GM19324 (cell line): ENCODE measurements around the gene WDFY3.

Source experiments
- ATAC-seq: cut with Tn5 transposase; IDR thresholded peaks from one replicate; pipeline ENCODE4 v1.9.1; 2021; ENCODE audit warnings: mild to moderate bottlenecking, moderate library complexity; ENCODE audit not compliant: unreplicated experiment, low FRiP score

WDFY3 gene

DNA sequence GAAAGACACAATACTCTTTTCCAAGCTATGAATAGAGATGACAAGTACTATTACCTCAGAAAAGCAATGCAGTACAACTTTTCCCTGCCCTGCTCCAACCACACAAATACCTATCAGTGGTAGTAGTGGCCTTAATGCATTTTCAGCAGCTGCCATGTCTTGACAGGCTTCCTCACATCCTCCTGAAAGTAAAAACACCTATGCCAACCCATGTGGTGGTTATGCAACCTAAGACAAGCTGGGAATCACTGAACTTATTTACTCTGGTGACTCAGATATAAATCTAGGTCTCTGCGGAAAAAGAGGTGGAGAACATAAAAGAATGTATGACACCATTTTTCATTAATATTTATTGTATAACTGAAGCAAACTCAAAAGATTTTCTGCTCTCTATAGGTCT lies 14.5 kb downstream of the WDFY3 start:
- ATAC-seq: no peak

DNA sequence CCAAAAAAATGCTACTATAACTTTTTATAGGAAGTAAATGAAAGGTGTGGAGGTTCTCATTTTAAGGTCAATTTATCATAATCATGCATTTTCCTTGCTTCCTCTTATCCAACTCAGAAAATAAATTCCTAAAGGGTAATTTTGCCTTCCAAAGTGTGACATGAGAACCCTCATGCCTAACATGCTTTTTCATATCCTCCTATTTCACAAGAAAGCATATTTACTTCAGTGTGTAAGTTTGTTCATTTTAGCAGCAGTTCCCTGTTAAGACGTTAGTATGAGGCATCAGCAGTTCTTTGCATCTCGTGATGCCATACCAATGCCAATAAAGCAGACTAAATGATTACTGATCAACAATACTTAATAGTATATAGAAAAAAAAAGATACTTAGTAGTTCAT lies 18.4 kb downstream of the WDFY3 start:
- ATAC-seq: no peak

DNA sequence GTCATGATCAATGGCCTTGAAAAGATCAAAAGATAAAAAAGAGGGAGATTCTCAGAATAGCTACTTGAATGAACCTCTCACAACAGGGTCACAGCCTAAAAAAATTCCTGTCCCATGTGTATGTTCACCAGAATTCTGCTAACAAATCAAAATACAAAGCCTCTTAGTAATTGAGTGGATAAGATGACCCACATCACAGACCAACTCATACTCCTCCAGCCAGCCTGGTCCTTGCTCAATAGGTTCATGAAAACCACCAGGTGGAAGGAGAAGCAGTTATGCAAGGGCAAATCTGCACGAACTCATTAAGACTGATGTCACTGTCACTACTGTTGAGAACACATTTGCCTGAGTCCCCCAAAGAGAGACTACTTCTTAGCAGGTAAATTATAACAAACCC lies 21.5 kb downstream of the WDFY3 start:
- ATAC-seq: no peak

DNA sequence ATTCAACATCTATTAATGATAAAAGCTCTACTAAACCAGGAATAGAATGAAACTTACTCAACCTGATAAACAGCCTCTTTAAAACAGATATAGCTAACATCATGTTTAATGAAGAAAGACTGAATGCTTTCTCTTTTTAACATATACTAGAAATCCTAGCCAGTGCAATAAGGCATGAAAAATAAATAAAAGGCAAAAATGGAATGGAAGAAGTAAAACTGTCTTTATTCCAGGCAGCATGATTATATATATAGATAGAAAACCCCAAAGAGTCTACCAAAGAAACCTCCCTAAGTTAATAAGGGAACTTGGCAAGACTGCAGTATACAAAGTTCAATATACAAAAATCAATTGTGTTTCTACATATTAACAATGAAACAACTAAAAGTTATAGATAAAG lies 25.5 kb downstream of the WDFY3 start:
- ATAC-seq: no peak

DNA sequence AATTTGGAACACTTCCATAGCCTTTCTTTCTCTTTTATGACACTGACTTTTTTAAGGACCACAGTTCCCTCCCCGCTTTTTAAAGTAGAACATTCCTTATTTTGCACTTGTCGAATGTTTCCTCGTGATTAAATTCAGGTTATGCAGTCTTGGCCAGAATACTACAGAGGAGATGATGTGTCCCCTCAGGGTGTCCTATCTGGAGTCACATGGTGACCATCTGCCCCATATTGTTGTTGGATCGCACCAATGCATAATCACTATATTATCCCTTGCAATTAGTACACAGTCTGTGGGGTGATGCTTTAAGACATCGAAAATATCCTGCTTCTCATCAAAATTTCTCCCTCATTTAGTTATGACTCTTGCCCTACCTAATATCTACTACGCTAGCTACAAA lies 27.4 kb downstream of the WDFY3 start:
- ATAC-seq: no peak

DNA sequence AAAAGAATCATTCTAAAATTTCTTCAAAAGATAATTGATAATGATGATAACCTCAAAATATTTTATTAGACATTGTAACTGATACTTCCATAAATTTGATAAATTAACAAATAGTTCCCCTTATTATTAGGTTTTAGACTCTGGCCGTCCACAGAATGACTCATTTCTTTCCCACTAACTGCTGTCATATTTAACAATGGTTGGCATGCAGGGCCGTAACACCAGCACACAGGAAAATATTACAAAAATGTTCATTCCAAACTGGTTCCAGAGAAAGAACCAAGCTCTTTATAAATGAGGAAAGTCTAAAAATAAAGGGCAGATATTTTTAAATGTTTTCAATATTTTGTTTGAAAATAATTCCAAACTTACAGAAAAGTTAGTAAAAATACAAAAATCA lies 28.2 kb downstream of the WDFY3 start:
- no peak for ATAC-seq

DNA sequence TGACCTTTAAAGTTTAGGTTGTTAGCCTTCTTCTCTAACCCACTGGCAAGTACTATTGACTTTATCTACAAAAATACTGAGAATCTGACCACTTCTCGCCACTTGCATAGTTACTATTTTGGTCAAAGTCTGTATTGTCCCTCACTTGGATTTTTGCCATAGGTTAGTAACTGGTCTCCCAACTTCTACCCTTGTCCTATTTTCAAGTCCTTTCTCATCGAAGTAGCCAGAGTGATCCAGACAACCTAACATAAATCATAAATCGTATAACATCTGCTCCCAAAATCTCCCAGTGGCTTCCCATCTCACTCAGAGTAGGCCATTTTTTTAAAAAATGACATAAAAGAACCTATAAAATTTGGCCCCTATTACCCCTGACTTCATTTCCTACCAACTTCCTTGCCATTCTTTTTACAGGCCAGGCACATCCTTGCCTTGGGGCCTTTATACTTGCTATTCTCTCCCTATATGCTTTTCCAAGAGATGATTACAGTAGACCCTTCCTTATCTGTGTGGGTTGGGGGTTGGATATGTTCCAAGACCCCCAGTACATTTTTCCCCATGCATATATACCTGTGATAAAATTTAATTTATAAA lies 29.0 kb downstream of the WDFY3 start:
- no peak for ATAC-seq

DNA sequence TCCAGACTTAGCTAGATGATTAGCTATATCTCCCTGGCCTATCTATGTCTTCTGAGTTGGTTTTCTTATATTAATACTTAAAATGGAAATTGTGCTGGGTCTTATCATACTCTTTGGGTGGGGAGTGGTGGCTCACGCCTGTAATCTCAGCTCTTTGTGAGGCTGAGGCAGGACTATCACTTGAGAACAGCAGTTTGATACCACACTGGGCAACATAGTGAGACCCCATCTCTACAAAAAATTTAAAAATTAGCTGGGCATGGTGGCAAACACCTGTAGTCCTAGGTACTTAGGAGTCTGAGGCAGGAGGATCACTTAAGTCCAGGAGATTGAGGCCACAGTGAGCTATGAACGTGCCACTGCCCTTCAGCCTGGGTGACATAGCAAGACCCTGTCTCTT lies 30.4 kb downstream of the WDFY3 start:
- no peak for ATAC-seq

DNA sequence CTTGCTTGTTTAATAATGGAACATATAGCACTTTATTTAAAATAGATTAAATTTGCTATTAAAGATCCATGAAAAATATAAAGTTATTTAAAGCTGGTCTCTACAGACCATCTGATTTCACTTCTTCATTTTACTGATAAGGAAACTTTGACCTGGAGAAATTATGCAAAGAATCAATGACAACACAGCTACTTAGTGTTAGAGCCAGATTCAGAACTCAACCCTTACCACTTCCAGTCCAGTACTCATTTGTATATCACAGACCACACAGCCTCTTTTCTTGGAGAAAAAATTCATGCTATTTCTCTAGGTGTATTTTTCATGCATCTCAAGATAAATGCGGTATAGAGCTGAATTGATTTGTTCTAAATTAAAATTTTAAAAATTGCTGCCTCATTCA lies 34.0 kb downstream of the WDFY3 start:
- ATAC-seq: no peak

DNA sequence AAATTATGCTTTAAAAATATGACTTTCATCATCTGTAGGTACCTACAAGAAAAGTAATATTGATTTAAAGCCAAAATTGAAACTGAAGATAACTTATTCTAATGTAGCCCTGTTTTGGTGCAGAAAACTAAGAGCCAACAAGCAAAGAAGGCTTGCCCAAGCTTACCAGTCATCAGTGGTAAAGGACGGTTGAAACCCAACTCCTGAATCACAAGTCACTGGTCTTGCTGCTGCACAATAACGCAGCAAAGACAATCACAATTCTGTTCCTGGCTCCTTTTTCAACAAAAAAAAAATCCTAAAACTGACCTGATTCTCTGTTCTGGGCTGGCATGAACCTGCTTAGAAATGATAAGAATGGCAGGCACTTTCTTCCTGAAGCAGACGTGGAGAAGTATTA lies 34.5 kb downstream of the WDFY3 start:
- no peak for ATAC-seq

DNA sequence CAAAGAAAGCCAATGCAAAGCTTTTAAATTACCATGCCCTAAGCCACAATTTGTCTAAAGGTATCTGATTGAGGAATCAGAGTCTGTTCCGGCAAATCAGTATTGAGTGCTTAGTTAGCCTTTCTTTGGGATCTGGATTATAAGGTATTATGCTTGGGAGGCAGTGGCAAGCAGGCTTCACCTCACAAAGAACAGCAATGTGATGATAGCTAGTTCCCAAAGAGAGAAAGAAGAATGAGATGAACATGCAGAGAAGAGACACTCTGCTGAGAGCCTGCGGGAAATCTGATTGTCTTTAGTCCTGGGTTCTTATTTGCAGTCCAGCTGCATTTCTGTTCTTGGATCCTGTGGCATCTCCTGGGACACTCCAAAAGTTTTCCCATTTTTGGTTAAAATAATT lies 35.2 kb downstream of the WDFY3 start:
- no peak for ATAC-seq

DNA sequence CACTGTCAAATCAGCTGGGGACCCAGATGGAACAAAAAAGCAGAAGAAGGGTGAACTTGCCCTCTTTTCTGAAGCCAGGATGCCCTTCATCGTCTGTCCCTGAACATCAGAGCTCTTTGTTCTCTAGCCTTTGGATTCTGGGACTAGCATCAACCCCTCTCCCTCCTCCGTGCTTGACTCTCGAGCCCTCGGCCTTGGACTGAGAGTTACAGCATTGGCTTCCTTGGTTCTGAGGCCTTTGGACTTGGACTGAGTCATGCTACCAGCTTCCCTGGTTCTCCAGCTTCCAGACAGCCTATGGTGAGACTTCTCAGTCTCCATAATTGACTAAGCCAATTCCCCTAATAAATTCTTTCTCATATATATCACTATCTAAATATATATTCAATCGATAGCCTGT lies 38.4 kb downstream of the WDFY3 start:
- ATAC-seq: no peak

DNA sequence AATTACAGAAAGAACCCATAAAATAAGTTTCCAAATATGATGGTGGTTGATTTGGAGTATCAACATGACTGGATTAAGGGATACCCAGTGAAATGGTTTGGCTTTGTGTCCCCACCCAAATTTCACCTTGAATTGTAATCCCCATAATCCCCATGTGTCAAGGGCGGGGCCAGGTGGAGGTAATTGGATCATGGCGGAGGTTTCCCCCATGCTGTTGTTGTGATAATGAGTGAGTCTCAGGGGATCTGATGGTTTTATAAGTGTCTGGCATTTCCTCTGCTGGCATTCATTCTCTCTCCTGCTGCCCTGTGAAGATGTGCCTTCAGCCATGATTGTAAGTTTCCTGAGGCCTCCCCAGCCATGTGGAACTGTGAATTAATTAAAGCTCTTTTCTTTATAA lies 39.1 kb downstream of the WDFY3 start:
- no peak for ATAC-seq

DNA sequence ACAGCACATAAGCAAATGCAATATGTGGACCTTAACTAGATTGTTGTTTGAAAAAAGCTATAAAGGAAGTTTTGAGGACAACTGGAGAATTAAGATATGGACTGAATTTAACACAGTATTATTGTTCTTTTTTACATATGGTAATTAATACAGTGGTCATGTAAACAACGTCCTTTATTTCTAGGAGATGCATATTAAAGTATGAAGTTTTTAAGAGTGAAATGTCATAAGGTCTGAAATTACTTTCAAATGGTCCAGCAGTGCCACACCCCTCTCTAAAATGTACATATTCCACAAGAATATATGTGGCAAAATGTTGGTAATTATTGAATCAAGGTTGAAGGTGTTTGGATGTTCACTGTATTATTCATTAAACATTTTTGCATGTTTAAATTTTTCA lies 40.9 kb downstream of the WDFY3 start:
- ATAC-seq: no peak

DNA sequence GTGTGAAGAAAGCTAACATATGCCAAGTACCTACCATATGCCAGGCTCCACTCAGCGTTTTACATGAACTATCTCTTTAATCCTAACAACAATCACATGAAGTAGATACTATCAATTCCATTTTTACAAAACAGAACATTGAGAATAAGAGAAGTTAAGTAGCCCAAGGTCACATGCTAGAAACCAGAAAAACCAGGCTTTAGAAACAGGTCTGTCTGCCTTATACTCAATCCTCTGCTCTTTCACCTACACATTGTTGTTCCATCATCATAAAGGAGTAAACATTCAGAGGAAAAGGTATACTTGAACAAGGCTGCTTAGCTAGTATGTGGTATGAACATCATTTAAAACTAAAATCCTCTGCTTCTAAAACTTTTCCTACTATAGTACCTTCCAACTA lies 42.1 kb downstream of the WDFY3 start:
- no peak for ATAC-seq

DNA sequence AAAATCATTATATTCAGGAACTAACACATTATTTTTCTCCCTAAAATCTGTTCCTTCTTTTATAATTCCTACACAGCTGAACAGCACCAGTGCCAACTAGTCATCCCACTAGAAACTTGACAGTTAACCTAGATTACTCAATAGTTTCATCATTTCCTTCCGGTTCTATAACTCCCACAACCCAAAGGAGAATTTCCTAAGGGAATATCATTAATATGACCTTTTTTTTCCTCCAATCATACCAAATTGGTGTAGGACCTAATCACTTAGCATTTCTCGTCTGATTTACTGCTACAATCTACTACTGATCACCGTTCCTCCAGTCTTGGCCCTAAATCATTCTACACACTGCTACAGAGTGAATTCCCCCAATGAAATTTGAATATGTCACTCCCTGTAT lies 45.9 kb downstream of the WDFY3 start:
- ATAC-seq: no peak

DNA sequence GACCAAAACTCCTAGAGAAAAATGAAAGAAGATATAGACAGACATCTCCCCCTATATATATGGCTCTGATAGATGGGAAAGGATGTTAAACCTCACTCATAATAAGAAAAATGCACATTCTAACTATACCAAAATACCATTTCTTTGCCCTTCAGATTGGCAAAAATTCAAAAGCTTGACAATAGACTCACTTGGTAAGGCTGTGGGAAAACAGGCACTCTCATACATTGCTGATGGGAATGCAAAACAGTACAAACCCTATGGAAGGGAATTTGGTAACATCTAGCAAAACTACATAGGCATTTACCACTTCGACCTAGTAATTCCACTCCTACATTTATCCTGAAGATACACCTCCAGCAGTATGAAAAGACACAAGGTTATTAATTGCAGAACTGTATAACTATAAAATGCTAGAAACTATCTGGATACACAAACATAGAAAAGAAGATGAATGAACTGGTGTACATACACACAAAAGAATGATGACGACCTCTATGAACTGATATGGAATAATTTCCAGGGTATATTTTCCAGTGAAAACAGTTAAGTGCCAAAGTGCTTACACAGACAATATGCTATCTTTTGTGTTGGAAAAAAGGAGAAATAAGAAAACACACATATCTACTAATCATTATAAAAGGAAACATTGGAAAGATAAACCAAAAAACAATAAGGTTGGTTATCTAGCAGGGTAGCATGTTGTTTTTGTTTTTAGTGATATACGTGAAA lies 48.5 kb downstream of the WDFY3 start:
- ATAC-seq: no peak

DNA sequence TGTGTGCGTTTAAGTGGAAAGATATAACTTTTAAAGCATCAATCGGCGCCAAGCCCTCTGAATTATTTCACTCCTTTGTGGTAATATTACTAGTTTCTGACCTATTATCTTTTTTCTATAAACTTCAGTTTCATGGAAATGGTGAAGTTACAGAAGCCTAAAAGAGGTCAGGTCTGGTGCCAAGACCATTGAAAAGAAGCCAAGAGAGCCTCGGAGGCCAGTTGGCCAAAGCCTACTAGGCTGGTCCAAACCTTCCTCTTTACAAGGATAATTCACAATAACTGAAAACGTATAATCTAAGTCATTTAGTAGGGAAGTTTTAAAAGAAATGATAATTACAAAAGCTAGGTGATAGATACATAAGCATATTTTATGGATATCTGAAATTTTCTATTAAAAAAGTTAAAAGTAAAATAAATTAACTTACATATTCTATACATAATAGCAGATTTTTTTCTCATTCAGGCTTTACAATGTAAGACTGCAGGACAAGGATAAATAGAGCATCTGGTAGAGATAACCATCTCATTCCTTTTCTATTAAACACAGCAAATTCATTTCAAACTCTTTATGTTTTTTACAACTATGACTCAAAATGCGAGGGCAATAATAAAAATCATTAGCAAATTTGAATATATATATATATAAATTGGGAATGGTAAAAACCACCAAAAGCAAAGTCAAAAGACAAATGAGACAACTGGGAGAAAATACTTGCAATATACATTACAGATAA lies 49.2 kb downstream of the WDFY3 start:
- ATAC-seq: no peak

DNA sequence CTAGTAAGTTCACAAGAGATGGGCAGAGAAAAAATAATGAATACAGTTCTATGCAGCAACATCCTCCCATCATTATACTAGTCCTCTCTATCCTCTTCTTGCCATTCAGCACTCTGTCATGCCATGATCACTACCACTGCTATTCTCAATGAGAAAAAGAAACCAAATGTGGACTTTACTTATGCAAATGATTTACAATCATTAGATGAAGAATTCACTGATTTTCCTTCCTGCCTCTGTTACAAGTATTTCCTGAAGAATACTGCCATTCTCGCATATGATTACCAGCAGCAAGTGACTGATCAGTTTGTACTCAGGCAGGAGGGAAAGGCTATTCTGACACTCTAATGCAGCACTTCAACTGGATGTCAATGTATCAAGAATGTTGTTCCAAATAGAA lies 50.3 kb downstream of the WDFY3 start:
- no peak for ATAC-seq

DNA sequence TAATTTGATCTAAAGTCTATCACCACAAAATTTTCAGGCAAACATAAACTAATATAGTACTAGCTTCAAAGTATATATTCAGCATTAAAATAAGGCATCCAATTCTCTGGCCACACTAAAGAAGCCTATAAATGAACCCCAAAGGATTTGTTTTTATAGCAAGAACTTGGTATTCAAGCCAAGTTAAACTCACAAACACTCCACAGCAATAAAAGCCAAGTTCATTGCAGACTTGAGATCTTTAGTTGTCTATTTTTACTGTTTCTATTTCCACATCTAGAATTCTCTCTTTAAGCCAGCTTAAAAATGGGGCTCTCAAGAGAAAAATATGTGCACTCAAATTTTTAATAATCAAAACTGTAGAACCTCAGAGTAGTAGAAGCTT lies 51.1 kb downstream of the WDFY3 start:
- no peak for ATAC-seq

DNA sequence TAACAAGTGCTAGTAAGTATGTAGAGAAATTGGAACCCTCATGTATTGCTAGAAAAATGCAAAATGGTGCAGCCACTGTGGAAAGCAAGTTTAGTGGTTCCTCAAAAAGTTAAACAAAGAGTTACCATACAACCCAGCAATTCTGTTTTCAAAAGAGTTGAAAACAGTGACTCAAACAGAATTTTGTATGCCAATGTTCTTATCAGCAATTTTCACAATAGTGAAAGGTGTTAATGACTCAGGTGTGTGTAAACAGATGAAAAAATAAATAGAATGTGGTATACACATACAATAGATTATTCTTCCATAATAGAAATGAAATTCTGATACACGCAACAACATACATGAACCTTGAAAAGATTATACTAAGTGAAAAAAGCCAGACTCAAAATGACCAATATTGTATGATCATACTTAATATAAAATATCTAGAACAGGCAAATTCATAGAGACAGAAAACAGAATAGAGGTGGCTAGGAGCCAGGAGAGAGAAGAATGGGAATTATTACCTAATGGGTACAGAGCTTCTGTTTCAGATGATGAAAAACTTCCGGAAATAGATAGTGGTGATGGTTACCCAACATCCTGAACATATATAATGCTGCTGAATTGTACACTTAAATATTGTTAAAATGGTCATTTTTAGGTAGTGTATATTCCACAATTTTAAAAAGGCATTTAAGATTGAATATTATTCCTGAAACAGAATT lies 51.6 kb downstream of the WDFY3 start:
- no peak for ATAC-seq
